ENCODE results near the gene SHC3.

Gene SHC3

DNA sequence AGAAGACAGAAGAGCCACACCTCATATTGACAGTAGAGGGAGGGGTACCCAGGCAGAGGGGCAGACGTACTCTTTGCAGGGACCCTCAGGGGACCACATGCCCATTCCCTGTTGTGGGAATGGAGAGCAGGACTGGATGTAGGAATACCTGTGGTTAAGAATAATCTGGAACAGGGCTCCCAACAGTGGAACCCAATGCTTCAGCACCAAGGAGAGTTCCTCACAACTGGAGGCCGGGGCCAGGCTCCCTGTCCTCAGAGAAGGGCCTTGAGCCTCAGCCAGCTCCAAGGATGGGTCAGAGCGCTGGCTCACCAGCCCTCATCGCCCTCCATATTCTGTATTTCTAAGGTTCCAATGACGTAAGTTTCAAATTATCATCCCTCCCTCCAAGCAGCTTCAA lies 7.4 kb upstream of the SHC3 start:
- DNase-seq: no peak

DNA sequence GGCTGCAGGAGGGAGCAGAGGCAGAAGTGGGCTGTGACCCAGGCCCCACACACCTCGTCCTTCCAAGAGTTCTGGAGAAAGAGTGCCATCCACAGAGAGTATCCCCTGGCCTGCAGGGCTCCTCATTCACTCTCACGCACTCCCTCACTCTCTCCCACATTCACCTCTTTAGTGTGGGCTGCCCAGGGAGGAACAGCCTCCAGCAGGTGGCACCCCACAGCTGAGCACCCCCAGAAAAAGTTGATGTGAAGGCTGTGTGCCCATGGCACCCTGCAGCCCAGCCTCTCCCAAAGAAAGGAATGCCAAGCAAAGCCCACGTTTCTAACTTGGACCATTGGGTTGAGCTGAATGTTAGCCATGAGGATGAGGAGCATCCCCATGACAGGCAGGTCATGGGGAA lies 4.5 kb upstream of the SHC3 start:
- no peak for DNase-seq

DNA sequence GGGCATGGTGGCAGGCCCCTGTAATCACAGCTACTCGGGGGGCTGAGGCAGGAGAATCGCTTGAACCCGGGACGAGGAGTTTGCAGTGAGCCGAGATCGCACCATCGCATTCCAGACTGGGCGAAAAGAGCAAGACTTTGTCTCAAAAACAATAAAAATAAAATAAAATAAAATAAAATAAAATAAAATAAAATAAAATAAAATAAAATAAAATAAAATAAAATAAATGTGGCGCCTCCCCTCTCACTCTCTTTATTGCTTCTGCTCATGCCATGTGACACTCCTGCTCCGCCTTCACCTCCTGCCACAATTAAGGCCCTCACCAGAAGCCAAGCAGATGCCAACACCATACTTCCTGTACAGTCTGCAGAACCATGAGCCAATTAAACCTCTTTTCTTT lies 3.8 kb upstream of the SHC3 start:
- no peak for DNase-seq

DNA sequence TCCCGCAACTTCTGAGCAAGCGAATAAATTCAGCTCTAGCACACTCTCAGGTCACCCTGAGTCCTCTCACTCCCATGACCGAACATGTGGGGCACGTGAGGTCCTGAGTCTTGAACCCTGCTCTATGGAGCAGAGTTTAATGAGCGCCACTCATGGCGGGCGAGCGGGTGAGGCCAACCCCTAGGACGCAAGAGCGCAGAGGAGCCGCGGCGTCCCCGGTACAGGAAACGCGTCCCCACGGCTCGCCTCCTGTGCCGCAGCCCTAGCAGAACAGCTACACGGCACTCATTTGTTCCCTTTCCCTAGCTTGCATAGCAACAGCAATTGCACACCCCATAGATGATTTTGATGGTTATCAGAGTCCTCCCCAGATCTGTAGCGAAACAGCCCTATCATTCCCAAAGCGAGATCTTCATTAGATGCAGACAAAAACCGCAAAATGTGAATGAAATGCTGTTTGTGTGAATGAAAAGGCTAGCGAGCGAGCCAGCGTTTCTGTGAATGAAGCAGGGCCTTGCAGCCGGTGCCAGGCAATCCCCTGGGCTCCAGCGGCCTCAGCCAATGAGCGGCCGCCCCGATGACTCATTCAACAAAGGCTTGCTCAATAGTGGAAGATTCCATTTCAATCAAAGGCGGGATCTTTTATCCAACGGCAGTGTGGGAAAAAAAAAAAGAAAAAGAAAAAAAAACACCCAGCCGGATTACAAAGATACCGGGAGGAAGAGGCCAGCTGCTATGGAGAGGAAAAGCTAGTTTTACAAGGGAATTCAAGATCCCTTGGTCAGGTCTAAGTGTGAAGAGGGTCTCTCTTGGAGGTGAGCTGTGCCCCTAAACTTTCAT lies 1.5 kb upstream of the SHC3 start:
- peak; percentile 70 for DNase-seq

DNA sequence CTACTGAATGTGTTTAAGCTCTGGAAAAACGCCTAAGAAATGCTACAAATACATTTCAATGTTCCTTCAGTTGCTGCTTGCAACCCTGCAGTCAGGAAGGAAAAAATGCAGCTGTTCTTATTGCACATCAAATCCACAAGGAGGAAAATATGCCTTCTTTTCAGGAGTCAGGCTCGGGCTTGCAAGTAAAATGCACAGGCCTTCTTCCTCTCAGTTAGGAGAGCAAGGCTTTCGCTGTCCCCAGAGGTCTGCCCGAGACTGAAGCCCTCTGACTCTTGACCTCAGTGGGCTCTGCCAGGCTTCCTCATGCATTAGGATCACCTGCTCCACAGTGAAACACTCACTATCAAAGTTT lies 899 bp upstream of the SHC3 start:
- DNase-seq: no peak

DNA sequence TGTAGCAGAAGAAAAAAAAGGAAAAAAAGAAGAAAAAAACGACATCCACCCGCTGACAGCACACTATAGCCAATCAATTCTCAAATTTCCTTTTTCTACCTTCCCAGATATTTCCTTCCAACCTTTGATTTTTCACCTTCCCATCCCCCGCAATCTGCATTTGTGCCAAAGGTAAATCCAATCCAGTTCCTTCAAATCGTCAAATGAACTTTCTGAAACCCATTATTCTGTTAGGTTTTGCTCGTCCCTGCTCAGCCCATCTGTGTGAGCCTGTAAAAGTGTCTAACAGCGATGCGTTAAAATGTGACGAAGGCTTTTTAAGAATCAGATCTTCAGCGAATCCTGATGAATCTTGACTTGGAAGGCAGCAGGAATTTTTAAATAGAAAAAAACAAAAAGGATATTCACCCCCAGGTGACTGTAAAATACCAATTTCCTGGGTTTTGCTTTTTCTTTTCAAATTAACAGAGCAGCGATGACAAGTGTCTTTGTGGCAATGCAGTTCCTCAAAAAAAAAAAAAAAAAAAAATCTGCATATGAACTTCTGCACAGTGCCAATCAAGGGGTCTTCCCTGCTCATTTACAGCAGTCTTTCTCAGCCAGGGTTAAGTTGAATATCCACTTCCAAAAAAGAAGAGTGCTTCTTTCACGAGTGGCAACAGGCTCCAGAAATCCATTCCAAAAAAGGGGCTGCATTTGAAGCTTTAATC lies 367 bp upstream of the SHC3 start:
- DNase-seq: no peak

DNA sequence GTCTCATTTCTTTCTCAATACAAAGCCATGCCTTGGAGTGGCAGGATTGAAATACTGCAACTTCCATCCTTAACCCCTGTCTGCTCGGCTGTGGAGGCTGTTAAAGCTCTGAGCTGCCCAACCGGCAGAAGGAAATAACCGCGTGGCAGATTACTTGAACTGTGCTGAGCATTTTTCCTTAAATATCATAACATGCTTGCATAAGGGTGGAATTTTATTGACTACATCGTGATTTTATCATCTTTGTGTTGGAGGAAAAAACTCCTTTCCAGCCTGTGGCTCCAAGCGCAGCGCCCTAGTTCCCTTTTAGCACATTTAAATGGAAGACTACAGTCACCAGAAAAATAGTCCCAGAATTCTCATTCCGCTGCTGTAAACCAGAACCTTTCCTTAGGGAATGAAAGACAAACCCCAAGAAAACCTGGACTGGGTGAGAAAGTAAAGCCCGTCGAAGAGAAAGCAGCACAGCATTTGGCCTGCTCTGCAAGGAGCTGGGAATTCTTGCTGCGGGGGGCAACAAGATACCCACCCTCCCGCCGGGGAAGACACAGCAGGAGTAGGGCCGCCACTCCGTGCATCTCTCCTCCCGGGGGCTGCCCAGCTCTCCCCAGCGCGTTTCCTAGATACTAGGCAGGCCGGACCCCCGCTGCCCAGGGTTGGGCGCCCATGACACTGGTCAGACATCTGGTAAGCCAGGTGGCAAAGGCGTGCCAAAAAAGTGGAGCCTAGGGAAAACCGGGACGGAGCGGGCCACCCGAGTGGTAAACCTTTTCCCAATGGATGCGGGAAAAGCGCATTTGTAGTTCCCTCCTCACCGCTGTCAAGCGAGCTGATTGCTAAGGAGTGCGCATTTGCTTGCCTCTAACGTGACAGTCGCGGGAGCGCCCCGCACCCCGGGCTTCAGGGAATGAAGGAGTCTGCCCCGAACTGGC lies 1.3 kb downstream of the SHC3 start:
- DNase-seq: no peak

DNA sequence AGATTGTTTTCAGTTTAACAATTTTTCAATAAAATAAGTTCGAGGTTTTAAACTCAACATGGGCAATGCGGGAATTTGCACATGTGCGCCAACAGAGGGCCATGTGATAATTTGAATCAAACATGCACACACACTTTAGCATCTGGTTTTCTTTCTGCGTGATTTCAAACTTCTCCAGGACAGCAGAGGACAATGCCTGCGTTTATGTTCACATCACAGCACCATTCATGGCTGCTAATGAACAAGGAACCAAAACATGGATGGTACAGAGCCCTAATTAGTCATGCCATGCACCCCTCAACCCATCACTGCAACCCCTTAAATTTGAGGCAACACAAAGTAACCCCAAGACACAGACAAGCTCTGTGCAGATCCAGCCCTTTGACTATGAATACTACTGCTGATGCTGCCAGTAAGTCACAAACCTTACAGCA lies 2.8 kb downstream of the SHC3 start:
- DNase-seq: no peak

DNA sequence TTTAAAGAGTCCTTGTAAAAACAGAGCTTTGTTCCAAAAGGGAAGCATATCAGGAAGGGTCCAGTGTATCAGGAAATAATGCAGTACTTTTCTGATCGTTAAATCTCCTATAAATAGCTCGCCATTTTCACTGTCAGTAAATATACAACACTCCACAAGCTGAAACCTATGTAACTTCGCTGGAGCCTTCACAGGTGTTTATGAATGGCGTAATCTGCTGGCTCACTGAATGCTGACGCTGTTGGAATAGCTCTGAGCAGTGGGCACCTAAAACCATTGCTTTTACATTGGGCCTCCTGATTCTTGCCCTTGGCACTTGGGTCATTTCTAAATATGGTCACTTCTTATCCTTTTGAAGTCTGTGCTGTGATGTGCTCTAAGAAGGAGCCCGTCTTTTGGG lies 4.3 kb downstream of the SHC3 start:
- no peak for DNase-seq

DNA sequence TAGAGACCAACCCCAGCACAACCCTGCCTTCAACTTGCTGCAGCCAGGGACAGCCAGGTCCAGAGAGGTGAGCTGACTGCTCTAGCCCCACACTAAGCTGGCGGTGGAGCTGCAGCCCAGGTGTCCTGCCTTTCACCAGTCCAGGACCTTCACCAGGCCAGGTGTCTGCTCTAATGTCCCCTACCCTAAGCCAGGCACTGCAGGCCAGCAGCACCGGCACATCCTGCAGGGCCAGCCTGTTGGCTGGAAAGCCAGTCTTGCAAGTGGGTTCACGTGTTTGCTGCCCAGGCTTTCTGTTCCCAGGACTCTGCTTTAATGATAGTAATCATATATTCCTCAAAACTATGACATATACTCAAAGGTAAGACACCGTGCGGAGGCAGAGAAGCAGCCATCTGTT lies 5.5 kb downstream of the SHC3 start:
- no peak for DNase-seq

DNA sequence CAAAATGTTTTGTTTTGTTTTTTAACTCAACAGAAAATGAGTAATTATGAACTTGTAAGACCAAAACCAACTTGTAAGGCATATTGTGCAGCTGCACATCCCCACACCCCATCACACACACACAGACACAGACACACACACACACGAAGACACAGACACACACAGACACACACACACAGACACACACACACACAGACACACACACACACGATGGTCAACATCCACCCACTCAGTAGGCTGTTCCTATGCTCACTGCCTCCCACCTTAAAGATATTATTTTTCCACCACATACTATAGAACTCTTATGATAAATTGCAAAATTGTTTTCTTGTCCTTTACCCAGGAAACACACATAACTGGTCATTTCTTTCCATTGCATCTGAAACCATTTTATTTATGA lies 6.2 kb downstream of the SHC3 start:
- no peak for DNase-seq

DNA sequence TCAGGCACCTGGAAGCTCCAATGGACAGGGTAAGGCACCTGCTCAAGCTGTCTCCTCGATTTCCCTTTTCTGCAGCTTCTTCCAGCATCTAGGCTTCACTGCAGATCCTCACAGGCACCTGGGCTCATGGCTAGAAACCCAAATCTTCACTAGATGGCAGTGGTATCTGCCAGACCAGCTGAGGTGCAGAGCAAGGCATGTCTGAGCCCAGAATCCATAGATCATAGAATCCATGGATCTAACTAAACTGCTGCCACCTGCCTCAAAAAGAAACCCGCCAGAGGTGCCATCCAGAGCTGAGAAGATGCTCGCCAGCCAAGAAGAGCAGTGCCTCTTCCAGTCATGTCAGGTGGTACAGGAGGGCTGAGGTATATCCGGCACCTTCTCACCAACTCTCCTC lies 6.9 kb downstream of the SHC3 start:
- DNase-seq: no peak

DNA sequence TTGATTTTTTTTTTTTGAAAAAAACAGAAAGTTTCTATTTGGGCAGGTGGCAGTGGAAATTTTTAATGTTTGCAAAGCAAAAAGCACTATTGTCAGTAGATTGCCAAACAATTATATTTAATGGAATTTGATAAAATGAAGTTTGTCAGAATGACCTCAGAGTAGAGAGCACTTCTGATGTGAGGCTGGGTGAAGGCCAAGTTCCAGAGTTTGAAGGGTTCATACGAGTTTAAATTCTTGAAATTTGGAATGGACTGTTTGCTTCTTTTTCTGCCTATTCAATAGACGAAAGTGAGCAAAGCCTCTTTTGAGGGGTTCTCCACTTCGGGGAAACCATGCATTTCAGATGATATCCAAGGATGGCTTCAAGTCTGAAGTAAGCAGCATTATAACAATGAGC lies 7.4 kb downstream of the SHC3 start:
- no peak for DNase-seq

DNA sequence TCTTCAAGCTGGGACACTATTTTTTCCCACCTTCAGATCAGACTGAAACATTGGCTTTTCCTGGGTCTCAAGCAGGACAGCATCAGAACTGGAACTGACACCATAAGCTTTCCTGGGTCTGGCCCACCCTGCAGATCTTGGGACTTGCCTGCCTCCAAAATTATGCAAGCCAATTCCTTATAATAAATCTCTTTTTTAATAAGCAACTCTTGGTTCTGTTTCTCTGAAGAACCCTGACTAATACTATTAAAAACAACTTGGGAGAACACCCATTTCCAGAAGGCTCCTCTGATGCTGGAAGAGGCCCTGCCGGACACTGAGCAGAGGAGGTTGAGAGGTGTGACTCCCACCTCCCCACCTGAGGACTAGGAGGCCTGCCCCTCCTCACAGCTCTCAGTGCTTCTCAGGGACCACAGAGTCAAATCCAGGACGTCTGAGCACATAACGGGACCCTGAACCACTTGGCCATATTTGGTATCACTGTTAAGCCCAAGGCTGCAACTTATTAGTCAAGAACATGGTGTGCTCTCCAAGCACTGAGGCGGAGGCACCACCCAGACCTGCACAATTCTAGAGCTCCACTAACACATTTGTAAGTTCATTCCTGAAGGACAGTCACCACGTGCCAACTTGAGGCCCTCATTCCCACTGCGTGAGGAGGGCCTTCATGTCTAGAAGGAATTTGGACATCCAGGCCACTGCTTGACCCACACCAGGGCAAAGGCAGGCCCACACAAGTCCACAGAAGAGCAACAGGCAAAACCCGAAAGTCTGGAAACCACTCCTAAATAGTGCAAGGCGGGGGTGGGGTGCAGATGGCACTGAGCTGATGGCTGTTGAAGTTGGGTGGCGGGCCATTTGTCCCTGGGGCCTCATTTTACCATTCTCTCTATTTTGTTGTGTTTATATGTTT lies 9.5 kb downstream of the SHC3 start:
- DNase-seq: no peak

DNA sequence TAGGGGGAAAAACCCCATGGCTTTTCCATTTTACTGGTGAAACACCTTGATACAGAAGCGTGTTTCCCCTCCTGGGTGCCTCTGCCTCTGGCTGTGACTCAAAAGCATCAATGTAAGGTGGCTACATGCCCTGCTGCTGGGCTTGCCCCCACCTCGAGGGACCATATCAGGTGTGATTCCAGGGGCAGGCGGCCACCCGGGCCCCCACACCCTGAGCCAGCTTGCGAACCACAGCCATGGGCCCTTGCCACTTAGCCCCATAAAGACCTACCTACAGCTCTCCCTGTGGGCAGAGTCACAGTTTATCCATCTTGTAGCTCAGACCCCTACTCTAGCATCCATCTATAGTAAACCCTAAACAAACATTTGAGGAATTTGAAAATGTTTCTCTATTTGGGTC lies 10.8 kb downstream of the SHC3 start:
- no peak for DNase-seq

DNA sequence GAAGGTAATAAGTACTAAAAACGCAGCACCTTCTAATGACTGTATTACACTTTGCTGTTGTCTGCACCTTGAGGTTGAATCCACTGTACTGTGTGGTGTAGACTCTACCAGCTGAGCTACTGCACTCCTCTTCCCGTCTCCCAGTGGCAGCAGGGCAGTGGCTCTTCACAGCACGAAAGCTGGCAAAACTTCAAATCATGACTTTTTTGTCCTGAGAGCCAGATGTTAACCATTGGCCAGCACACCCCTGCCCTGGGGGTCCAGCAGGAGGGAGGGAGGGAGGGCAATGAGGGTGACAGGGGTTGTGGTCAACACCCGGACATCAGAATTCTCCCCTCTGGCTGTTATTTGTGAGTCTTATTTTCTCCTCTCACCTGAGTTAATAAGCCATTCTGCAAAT lies 11.8 kb downstream of the SHC3 start:
- no peak for DNase-seq

DNA sequence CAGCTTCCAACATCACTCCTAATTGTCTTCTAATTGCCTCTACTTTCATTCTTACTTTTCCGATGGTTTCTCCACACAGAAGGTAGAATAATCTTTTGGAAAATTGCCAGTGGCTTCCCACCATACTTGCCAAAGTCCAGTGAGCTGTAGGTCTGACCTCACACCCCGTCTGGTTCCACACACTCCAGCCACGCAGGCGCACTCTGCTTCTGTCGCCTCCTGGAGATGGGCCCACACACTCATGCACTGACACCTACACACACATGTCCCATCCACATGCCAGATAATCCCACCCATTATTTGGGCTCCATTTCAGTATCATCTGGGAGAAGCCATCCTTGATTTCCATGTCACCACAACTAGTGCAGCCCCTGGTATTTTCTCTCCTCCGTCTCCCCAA lies 12.7 kb downstream of the SHC3 start:
- DNase-seq: no peak

DNA sequence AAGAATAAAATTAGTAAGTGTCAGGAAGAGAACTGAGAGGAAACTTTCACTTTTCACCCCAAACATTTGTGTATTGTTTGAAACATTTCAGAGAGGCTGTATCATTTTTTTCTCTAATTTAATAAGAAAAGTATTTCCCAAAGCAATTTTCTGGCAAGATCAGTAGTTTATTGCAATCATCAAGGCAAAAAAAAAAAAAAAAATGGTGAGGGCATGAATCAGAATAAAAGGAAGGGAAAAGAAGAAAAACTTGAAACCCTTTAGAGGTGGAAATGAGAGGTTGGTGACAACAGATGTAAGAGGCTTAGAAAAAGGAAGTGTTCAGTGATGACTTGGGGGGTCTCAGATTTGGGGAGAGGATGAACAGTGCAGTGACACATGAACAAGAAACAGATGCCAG lies 13.3 kb downstream of the SHC3 start:
- DNase-seq: no peak

DNA sequence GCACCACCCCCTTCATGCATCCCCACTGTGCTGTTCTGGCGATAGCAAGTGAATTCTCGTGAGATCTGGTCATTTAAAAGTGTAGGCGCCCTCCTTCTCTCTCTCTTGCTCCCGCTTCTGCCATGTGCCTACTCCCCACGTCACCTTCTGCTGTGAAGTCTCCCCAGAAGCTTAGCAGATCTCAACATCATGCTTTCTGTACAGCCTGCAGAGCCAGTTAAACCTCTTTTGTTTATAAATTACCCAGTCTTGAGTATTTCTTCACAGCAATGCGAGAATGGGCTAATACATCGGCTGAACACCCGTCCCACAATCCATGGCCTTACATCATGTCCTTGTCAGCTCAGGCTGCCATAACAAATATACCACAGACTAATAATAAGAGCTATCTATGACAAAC lies 17.4 kb downstream of the SHC3 start:
- DNase-seq: no peak

DNA sequence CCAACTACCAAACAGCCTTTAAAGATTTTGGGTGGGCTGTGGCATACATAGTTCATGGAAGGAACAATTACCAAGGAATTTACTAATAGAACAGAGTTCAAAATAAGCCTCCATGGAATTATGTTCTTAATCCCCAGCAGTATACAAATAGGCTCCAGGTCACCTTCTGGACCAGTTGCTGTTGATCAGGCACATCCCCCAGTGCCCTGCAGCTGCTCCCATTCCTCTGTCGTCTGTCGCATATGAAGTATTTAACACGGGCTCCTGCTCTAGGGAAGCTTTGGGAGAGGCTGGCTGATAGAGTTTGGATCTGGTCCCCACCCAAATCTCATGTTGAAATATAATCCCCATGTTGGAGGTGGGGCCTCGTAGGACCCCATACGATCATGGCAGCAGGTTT lies 17.8 kb downstream of the SHC3 start:
- no peak for DNase-seq

DNA sequence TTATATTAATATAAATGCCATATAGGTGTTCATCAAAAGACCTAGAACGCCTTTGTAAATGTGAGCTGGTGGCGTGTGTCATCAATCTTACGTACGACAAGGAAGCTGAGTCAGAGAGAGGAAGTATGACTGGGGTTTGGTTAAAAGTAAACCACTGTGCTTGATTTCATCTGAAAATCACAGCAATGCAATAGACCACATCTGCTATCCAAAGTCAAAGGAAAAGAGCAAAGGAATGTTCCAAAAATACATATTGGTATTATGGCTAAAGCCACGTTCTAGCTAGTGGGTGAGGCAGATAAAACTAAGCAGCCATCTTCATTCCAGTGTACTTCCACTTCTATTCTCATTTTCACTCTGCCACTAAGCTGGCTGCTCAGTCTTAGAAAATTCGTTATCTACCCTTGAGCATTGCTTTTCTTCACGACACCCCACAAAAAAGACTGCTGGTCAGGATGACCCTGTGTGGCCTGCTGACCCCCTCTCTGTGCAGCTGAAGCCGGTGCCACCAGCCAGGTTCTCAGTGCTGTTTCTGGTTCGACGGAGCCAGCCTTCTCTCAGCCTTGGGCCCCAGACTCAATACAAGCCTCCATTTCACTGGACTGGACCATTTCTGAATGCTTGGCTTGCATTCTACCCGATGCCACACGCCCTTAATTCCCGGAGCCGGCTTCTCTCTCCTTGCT lies 23.8 kb downstream of the SHC3 start:
- DNase-seq: peak; percentile 36

DNA sequence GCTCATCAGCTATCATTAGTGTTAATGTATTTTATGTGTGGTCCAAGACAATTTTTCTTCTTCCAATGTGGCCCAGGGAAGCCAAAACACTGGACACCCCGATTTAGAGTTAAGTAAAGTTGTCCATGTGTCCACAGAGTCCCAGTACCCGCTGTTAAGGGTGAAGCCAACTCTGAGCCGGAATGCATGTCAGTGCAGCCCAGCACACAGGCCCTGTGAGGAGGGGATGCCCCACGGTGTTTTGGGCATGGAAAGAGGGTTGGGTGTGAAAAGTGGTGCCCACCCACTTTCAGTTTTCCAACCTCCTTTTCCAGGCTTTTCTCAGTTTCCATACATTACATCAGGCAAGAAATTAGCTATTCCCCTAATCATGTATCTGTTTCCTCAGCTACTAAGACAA lies 24.4 kb downstream of the SHC3 start:
- DNase-seq: peak; percentile 30

Measured in stimulated activated CD8-positive, alpha-beta memory T cell treated with anti-CD3 and anti-CD28 coated beads, Interleukin-4, amount 100 ng/mL, for 48 hours (primary cell).